ENCODE results near the gene DSTN.

GRCh38 chr20:17617868-17618672 is 48.2 kb downstream of the DSTN start:
- no peak for TF ChIP-seq ZNF384 (IDR thresholded peaks at IDR 0.05)
- TF ChIP-seq FOXK2 (IDR thresholded peaks at IDR 0.05) = no peak
- TF ChIP-seq TARDBP (IDR thresholded peaks at IDR 0.05) = no peak
- TF ChIP-seq ELF4 (IDR thresholded peaks at IDR 0.05) = no peak
- no peak for TF ChIP-seq FOXA1 (IDR thresholded peaks at IDR 0.05)
